Panc1 (cell line): ENCODE measurements around the gene ADAMTSL3. TPM values are rescaled to one million over a fixed set of nuclear protein-coding genes. Genes with fewer than 3 reads are reported as not detected.
"Not testable (repeated sequence)": the region's sequence is repeated elsewhere in the genome, so short reads cannot be mapped to it uniquely, and the experiment has no call there.

ENCODE experiments used
- ATAC-seq: fragments of 200-7000 bp; cut with Tn5 transposase; 2 replicates; pipeline ENCODE4 v1.9.1; 2020; ENCODE audit warnings: mild to moderate bottlenecking, moderate library complexity
- BruUV-seq: library from RNA; stranded (reverse); fragments of 400-500 nt; replicated peaks from 2 replicates; lab custom pipeline; 2021; lab: Mats Ljungman, UMichigan
- CTCF ChIA-PET: fragments of 300-600 bp; sonication (Branson Sonifier 250); formaldehyde crosslinking; loops from one replicate; lab custom pipeline; 2022; ENCODE audit warnings: antibody characterized with exemption; lab: Charles Lee
- POLR2A ChIA-PET: fragments of 300-600 bp; sonication (Branson Sonifier 250); formaldehyde crosslinking; loops from one replicate; lab custom pipeline; 2022; ENCODE audit warnings: antibody characterized with exemption; lab: Charles Lee
- DNase-seq: peaks from one replicate; pipeline ENCODE4 v3.0.0-alpha.2; 2010; ENCODE audit warnings: low read depth, low spot score
- H3K27ac ChIP-seq: 2 replicates; pipeline ENCODE4 v1.5.1; 2011; ENCODE audit warnings: mild to moderate bottlenecking, low read length, inconsistent platforms
- H3K27me3 ChIP-seq: fragments of 200-500 bp; sonication (Bioruptor generic); 2 replicates; pipeline ENCODE4 v1.6.0; 2014; ENCODE audit warnings: low read length, inconsistent platforms; ENCODE audit not compliant: control insufficient read depth, insufficient read depth
- H3K36me3 ChIP-seq: fragments of 200-500 bp; sonication (Bioruptor generic); 2 replicates; pipeline ENCODE4 v1.5.1; 2014; ENCODE audit warnings: inconsistent platforms, mild to moderate bottlenecking, low read length, moderate library complexity; ENCODE audit not compliant: control insufficient read depth, insufficient read depth
- H3K4me1 ChIP-seq: 2 replicates; pipeline ENCODE4 v1.5.1; 2011; ENCODE audit warnings: inconsistent platforms, mild to moderate bottlenecking, low read length, moderate library complexity; ENCODE audit not compliant: control insufficient read depth, insufficient read depth
- H3K4me3 ChIP-seq, 2 experiments: 2 replicates each; pipeline ENCODE4 v1.5.1; 2011 to 2012; ENCODE audit warnings: low read depth in 2 of 2, low read length in 2 of 2, mild to moderate bottlenecking in 2 of 2, inconsistent platforms in 1 of 2, moderate library complexity in 1 of 2
- H3K9me3 ChIP-seq: fragments of 200-500 bp; sonication (Bioruptor generic); 2 replicates; pipeline ENCODE4 v1.5.1; 2014; ENCODE audit warnings: low read depth, mild to moderate bottlenecking, inconsistent platforms, low read length, moderate library complexity; ENCODE audit not compliant: control insufficient read depth, insufficient read depth
- CTCF ChIP-seq: fragments of 450-650 bp; IDR thresholded peaks from 2 replicates; pipeline ENCODE4 v1.5.1; 2017; ENCODE audit warnings: mild to moderate bottlenecking
- POLR2AphosphoS5 ChIP-seq: IDR thresholded peaks from 2 replicates; pipeline ENCODE4 v1.6.1; 2012; ENCODE audit warnings: mild to moderate bottlenecking, low read depth, low read length, moderate library complexity
- REST ChIP-seq, 2 experiments: IDR thresholded peaks; 2 replicates each; pipeline ENCODE4 v1.6.1; 2011 to 2012; ENCODE audit warnings: low read depth in 2 of 2, control low read depth in 1 of 2, low read length in 1 of 2, mild to moderate bottlenecking in 1 of 2, moderate library complexity in 1 of 2; ENCODE audit not compliant: insufficient read depth in 1 of 2
- SIN3A ChIP-seq: IDR thresholded peaks from 2 replicates; pipeline ENCODE4 v1.6.1; 2012; ENCODE audit warnings: low read depth, mild to moderate bottlenecking, low read length, moderate library complexity, borderline replicate concordance; ENCODE audit not compliant: insufficient read depth
- TCF7L2 ChIP-seq: IDR thresholded peaks from 2 replicates; pipeline ENCODE4 v1.6.1; 2011; ENCODE audit warnings: mild to moderate bottlenecking, low read depth, low read length, inconsistent platforms
- in situ Hi-C: cut with HindIII; loops from 2 replicates; pipeline ENCODE4 v1.10.0; 2016; ENCODE audit warnings: low sequenced_read_pairs, low pct_unique_long_range_greater_than_20kb
- intact Hi-C: fragments of 100-400 bp; cut with micrococcal nuclease; formaldehyde crosslinking; loops from one replicate; pipeline ENCODE4 v1.10.0; 2022; ENCODE audit not compliant: unreplicated experiment
- total RNA-seq: library from RNA; stranded (reverse); gene quantifications from one replicate; pipeline ENCODE4 v1.2.1, GENCODE V29; 2021; ENCODE audit not compliant: unreplicated experiment

The ADAMTSL3 gene
- total RNA-seq, 1 experiment from 2014 or later, result not detected

GRCh38 chr15:84042434-84043056, 388.6 kb downstream of the ADAMTSL3 start:
- BruUV-seq, H3K4me1 ChIP-seq, H3K36me3 ChIP-seq, H3K27ac ChIP-seq, CTCF ChIA-PET, H3K9me3 ChIP-seq, DNase-seq, intact Hi-C loops, POLR2A ChIA-PET, in situ Hi-C loops, H3K27me3 ChIP-seq, ATAC-seq: not testable (repeated sequence)
- peak overlapping the region; percentile 7 to 26; a peak in 2 of 4 replicates for H3K4me3 ChIP-seq

GRCh38 chr15:84046064-84046637, 392.2 kb downstream of the ADAMTSL3 start:
- in situ Hi-C loops, result no loop called here
- H3K4me3 ChIP-seq, result no peak overlapping the region
- BruUV-seq, result no TSS peak
- TF ChIP-seq CTCF, result no peak
- no peak for TF ChIP-seq REST (IDR thresholded peaks at IDR 0.05; ENCODE audit: insufficient read depth in 1 of 2, low read depth in 2 of 2, low read length in 1 of 2)
- no peak for TF ChIP-seq POLR2AphosphoS5
- no peak for TF ChIP-seq TCF7L2
- no peak for TF ChIP-seq SIN3A
- CTCF ChIA-PET, result no interaction called here
- intact Hi-C loops, result no loop called here
- H3K9me3 ChIP-seq, result no peaks in the 10 kb centered on the region
- no peaks in the 10 kb centered on the region for H3K27me3 ChIP-seq
- no peak overlapping the region for H3K27ac ChIP-seq
- H3K4me1 ChIP-seq, result no peaks in the 10 kb centered on the region
- ATAC-seq (no peak), DNase-seq (no peak)
- POLR2A ChIA-PET, result interaction anchor here (0.7 kb wide), 1 partner anchor 231 kb away, joined by 5 read pairs; no protein-coding TSS in a partner anchor
- no peaks in the 10 kb centered on the region for H3K36me3 ChIP-seq

GRCh38 chr15:84049480-84049879, 395.6 kb downstream of the ADAMTSL3 start:
- H3K9me3 ChIP-seq, CTCF ChIA-PET, BruUV-seq, POLR2A ChIA-PET, intact Hi-C loops, H3K4me3 ChIP-seq, H3K27me3 ChIP-seq, ATAC-seq, H3K27ac ChIP-seq, H3K36me3 ChIP-seq, H3K4me1 ChIP-seq, in situ Hi-C loops, DNase-seq: not testable (repeated sequence)
